H1 (cell line): ENCODE data around the gene MANF. TPM values are rescaled to one million over a fixed set of nuclear protein-coding genes. Genes with fewer than 3 reads are reported as not detected.

Source experiments
- CTCF ChIA-PET: fragments of 300-600 bp; sonication (Branson Sonifier 250); formaldehyde crosslinking; loops from one replicate; lab custom pipeline; 2021; ENCODE audit not compliant: partially characterized antibody; lab: Charles Lee
- POLR2A ChIA-PET: fragments of 300-600 bp; sonication (Branson Sonifier 250); formaldehyde crosslinking; loops from one replicate; lab custom pipeline; 2021; ENCODE audit warnings: inconsistent platforms; ENCODE audit not compliant: partially characterized antibody; lab: Charles Lee
- DNase-seq, 2 experiments: peaks; one replicate each; pipeline versions ENCODE4 v3.0.0 to v3.0.0-alpha.2; 2010 to 2022; ENCODE audit warnings: low spot score in 2 of 2, low read depth in 1 of 2, mixed read lengths in 1 of 2
- FAIRE-seq: peaks from 2 replicates; lab custom pipeline; 2011; peaks lifted over from hg19 to GRCh38; lab: Jason Lieb, UNC
- H2AFZ ChIP-seq: 2 replicates; pipeline ENCODE4 v1.8.1; 2012; ENCODE audit warnings: low read length, inconsistent platforms
- H2AK5ac ChIP-seq: 2 replicates; pipeline ENCODE4 v1.6.1; 2013; ENCODE audit warnings: low read depth, low read length
- H2BK120ac ChIP-seq: replicated peaks from 2 replicates; pipeline ENCODE3; 2013; ENCODE audit warnings: low read depth, low read length, inconsistent platforms
- H2BK12ac ChIP-seq: 2 replicates; pipeline ENCODE4 v1.6.1; 2013; ENCODE audit warnings: low read depth, low read length
- H2BK15ac ChIP-seq: 2 replicates; pipeline ENCODE4 v1.6.1; 2013; ENCODE audit warnings: low read length
- H2BK20ac ChIP-seq: 2 replicates; pipeline ENCODE4 v1.6.1; 2013; ENCODE audit warnings: low read length
- H2BK5ac ChIP-seq: 2 replicates; pipeline ENCODE4 v1.6.1; 2013; ENCODE audit warnings: low read depth, low read length
- H3K14ac ChIP-seq: 2 replicates; pipeline ENCODE4 v1.6.1; 2013; ENCODE audit warnings: inconsistent platforms; ENCODE audit not compliant: insufficient read length
- H3K18ac ChIP-seq: 2 replicates; pipeline ENCODE4 v1.6.1; 2013; ENCODE audit warnings: low read length; ENCODE audit errors: extremely low read depth
- H3K23ac ChIP-seq: 2 replicates; pipeline ENCODE4 v1.6.1; 2013; ENCODE audit warnings: inconsistent platforms; ENCODE audit not compliant: insufficient read length
- H3K23me2 ChIP-seq: 2 replicates; pipeline ENCODE4 v1.6.1; 2013; ENCODE audit warnings: low read depth, low read length
- H3K27ac ChIP-seq: 2 replicates; pipeline ENCODE4 v1.6.1; 2011; ENCODE audit warnings: low read depth, low read length, inconsistent platforms
- H3K27me3 ChIP-seq, 4 experiments: replicated peaks in 1 of 4; 1 replicate in 1 of 4; 2 replicates in 3 of 4; pipeline versions ENCODE4 v1.6.1 to v1.8.1; 2011 to 2013; ENCODE audit warnings: low read length in 3 of 4, mild to moderate bottlenecking in 3 of 4, inconsistent platforms in 2 of 4, mixed read lengths in 2 of 4, moderate library complexity in 1 of 4; ENCODE audit not compliant: control insufficient read depth in 3 of 4, insufficient read depth in 3 of 4; ENCODE audit errors: extremely low read depth in 1 of 4
- H3K36me3 ChIP-seq, 4 experiments: 2 replicates each; pipeline versions ENCODE4 v1.6.1 to v1.8.1; 2011 to 2013; ENCODE audit warnings: mild to moderate bottlenecking in 4 of 4, low read length in 3 of 4, moderate library complexity in 2 of 4, control low read depth in 1 of 4, inconsistent platforms in 1 of 4; ENCODE audit not compliant: insufficient read depth in 4 of 4, control insufficient read depth in 2 of 4
- H3K4ac ChIP-seq: replicated peaks from 2 replicates; pipeline ENCODE3; 2013; ENCODE audit warnings: low read length, low read depth, mixed read lengths, inconsistent platforms; ENCODE audit not compliant: insufficient read length
- H3K4me1 ChIP-seq, 4 experiments: replicated peaks in 1 of 4; 1 replicate in 1 of 4; 2 replicates in 3 of 4; pipeline versions ENCODE4 v1.6.1 to v1.8.1; 2011 to 2013; ENCODE audit warnings: low read length in 3 of 4, inconsistent platforms in 2 of 4, mixed read lengths in 1 of 4; ENCODE audit not compliant: insufficient read depth in 4 of 4, control insufficient read depth in 3 of 4
- H3K4me2 ChIP-seq, 2 experiments: 2 replicates each; pipeline versions ENCODE4 v1.6.1 to v1.8.1; 2011 to 2013; ENCODE audit warnings: low read depth in 2 of 2, low read length in 2 of 2, control low read depth in 1 of 2, inconsistent platforms in 1 of 2, mild to moderate bottlenecking in 1 of 2; ENCODE audit not compliant: insufficient read depth in 1 of 2
- H3K4me3 ChIP-seq, 4 experiments: fragments of 200-600, 300-600 bp in 1 of 4; sonication (generic), shearing (Covaris generic), sonication (Bioruptor Twin) in 1 of 4; 2 replicates each; pipeline versions ENCODE4 v1.5.1 to v1.8.1; 2011 to 2016; ENCODE audit warnings: low read length in 4 of 4, low read depth in 3 of 4, control low read depth in 2 of 4, inconsistent platforms in 2 of 4, mild to moderate bottlenecking in 2 of 4, mixed read lengths in 1 of 4, moderate library complexity in 1 of 4; ENCODE audit not compliant: insufficient read depth in 2 of 4; ENCODE audit errors: extremely low read depth in 1 of 4
- H3K56ac ChIP-seq: replicated peaks from 2 replicates; pipeline ENCODE3; 2013; ENCODE audit warnings: low read depth, mild to moderate bottlenecking, mixed read lengths, low read length, inconsistent platforms; ENCODE audit not compliant: insufficient read length
- H3K79me1 ChIP-seq: 2 replicates; pipeline ENCODE4 v1.6.1; 2013; ENCODE audit warnings: low read depth, low read length, control low read depth
- H3K79me2 ChIP-seq, 2 experiments: 2 replicates each; pipeline versions ENCODE4 v1.6.1 to v1.8.1; 2012 to 2013; ENCODE audit warnings: low read length in 2 of 2, mild to moderate bottlenecking in 2 of 2, inconsistent platforms in 1 of 2; ENCODE audit not compliant: insufficient read depth in 2 of 2, control insufficient read depth in 1 of 2
- H3K9ac ChIP-seq, 4 experiments: replicated peaks in 1 of 4; 1 replicate in 1 of 4; 2 replicates in 3 of 4; pipeline versions ENCODE4 v1.6.1 to v1.8.1; 2011 to 2013; ENCODE audit warnings: low read depth in 3 of 4, low read length in 3 of 4, control low read depth in 2 of 4, mild to moderate bottlenecking in 2 of 4, moderate library complexity in 2 of 4, inconsistent platforms in 1 of 4; ENCODE audit errors: extremely low read depth in 1 of 4
- H3K9me3 ChIP-seq, 2 experiments: 2 replicates each; pipeline versions ENCODE4 v1.6.1 to v1.8.1; 2012 to 2013; ENCODE audit warnings: mild to moderate bottlenecking in 2 of 2, moderate library complexity in 2 of 2, control low read depth in 1 of 2, inconsistent platforms in 1 of 2, low read depth in 1 of 2, low read length in 1 of 2, mixed read lengths in 1 of 2; ENCODE audit not compliant: insufficient read depth in 2 of 2
- H4K20me1 ChIP-seq, 2 experiments: replicated peaks in 1 of 2; 2 replicates each; pipeline versions ENCODE3 to v1.8.1; 2011 to 2013; ENCODE audit warnings: inconsistent platforms in 2 of 2, low read length in 2 of 2, mild to moderate bottlenecking in 1 of 2; ENCODE audit not compliant: insufficient read depth in 2 of 2, control insufficient read depth in 1 of 2
- H4K5ac ChIP-seq: 2 replicates; pipeline ENCODE4 v1.6.1; 2013; ENCODE audit warnings: low read length, low read depth, mixed read lengths, inconsistent platforms; ENCODE audit not compliant: insufficient read length
- H4K8ac ChIP-seq: 2 replicates; pipeline ENCODE4 v1.8.0; 2013; ENCODE audit warnings: mild to moderate bottlenecking, moderate library complexity, low read length, inconsistent platforms; ENCODE audit not compliant: insufficient read depth; ENCODE audit errors: extremely low read depth
- H4K91ac ChIP-seq: replicated peaks from 2 replicates; pipeline ENCODE3; 2013; ENCODE audit warnings: low read length, mixed read lengths, inconsistent platforms; ENCODE audit not compliant: insufficient read length
- ASH2L ChIP-seq: fragments of 200-600, 300-600 bp; sonication (generic); IDR thresholded peaks from one replicate; pipeline ENCODE4 v1.7.1; 2017; ENCODE audit warnings: low read length
- BACH1 ChIP-seq: IDR thresholded peaks from 2 replicates; pipeline ENCODE4 v1.6.1; 2012; ENCODE audit warnings: low read length, improper control_type of control experiment
- BCL11A ChIP-seq, 2 experiments: IDR thresholded peaks; one replicate each; pipeline ENCODE4 v1.6.1; 2011; ENCODE audit warnings: low read depth in 2 of 2, low read length in 2 of 2, mild to moderate bottlenecking in 2 of 2
- CBX8 ChIP-seq: fragments of 300-800, 300-1000 bp; sonication (generic); IDR thresholded peaks from 2 replicates; pipeline ENCODE4 v1.7.1; 2016; ENCODE audit warnings: low read depth, low read length, borderline replicate concordance
- E2F6 ChIP-seq: IDR thresholded peaks from 2 replicates; pipeline ENCODE4 v1.6.1; 2012; ENCODE audit warnings: inconsistent platforms
- MAX ChIP-seq: IDR thresholded peaks from 2 replicates; pipeline ENCODE4 v1.6.1; 2012; ENCODE audit warnings: inconsistent platforms
- WGBS, 2 experiments: shearing (Covaris generic) in 1 of 2; methylation state at CpG; one replicate each; pipeline versions ENCODE4 v1.1.6 to v1.1.7; 2013 to 2015; ENCODE audit warnings: low lambda C conversion rate in 2 of 2, mixed read lengths in 2 of 2, inconsistent platforms in 1 of 2, low coverage in 1 of 2, missing lambda C conversion rate in 1 of 2; ENCODE audit not compliant: insufficient replicate concordance in 2 of 2, insufficient coverage in 1 of 2, insufficient read length in 1 of 2; ENCODE audit errors: extremely low coverage in 1 of 2, missing lambda C conversion rate in 1 of 2; 5-methylcytosine and 5-hydroxymethylcytosine counted together
- polyA plus RNA-seq, 7 experiments: library from polyadenylated mRNA; depleted of rRNA in 3 of 7; stranded (reverse) in 5 of 7; unstranded in 2 of 7; fragments of >200 nt in 5 of 7; fragments of 200-250 nt in 2 of 7; gene quantifications; 1 replicate in 5 of 7; 2 replicates in 1 of 7; 4 replicates in 1 of 7; pipeline versions ENCODE4 v1.2.1 to v1.2.3, GENCODE V29; 2011 to 2013; ENCODE audit warnings: missing spikeins in 2 of 7, mixed read lengths in 2 of 7
- total RNA-seq: library from RNA; stranded (reverse); fragmentation: NEBNext Ultra II Directional; extraction: Animal tissue kit (Norgen Biotek cat#: 25700); gene quantifications from 2 replicates; pipeline ENCODE4 v1.2.1, GENCODE V29; 2021

The MANF gene
- total and polyA plus RNA-seq, 2 of the 8 experiments (the other 6 are each of a cell fraction or from before 2014, with no cell fraction given): 37.5 to 159 TPM

- Histone ChIP-seq H3K14ac (no peak overlapping the region), H4K20me1 (peaks cover 13 to 23% of the 10 kb centered on the region in 2 experiments), H2BK5ac (no peak overlapping the region), H2BK15ac (no peak overlapping the region), H3K23ac (no peak overlapping the region), H3K27me3 (no peaks in the 10 kb centered on the region), H3K4me3 (peak overlapping the region; percentile 88 to 99 (median 96); a peak in 7 of 8 replicates), H3K79me2 (peaks cover 12 to 37% of the 10 kb centered on the region in 2 experiments), H3K18ac (no peak overlapping the region), H3K4me2 (peak overlapping the region; percentile 84 to 95; a peak in 3 of 4 replicates), H2BK120ac (no peak overlapping the region), H2BK20ac (no peak overlapping the region), H2BK12ac (no peak overlapping the region), H4K8ac (no peak overlapping the region), H3K9me3 (no peaks in the 10 kb centered on the region), H3K4me1 (peaks cover 4 to 23% (median 8%) of the 10 kb centered on the region in 4 experiments), H2AK5ac (no peak overlapping the region), H3K36me3 (peaks cover 12 to 39% (median 21%) of the 10 kb centered on the region in 4 experiments), H4K91ac (no peak overlapping the region), H3K27ac (no peak overlapping the region), H2AFZ (no peak overlapping the region), H3K23me2 (peaks cover 6% of the 10 kb centered on the region), H3K4ac (no peak overlapping the region), H3K79me1 (peaks cover 2% of the 10 kb centered on the region; the same call in 1 of the 2 replicates), H3K9ac (peak overlapping the region in 1 of 4 experiments; percentile 2; a peak in 1 of 7 replicates), H3K56ac (no peak overlapping the region), H4K5ac (no peak overlapping the region)
- CTCF ChIA-PET: interaction anchor here (0.7 to 7.2 kb wide), 4 partner anchors 8 to 771 kb away, joined by 3 to 53 read pairs (median 14); partner anchors contain the start of gene MAPKAPK3
- DNase-seq: peak in 1 of 2 experiments; percentile 27
- TF ChIP-seq CBX8 (no peak), MAX (no peak), E2F6 (no peak), BACH1 (no peak), ASH2L (no peak), BCL11A (IDR thresholded peaks at IDR 0.05; ENCODE audit: low read depth in 2 of 2, low read length in 2 of 2) (no peak)
- POLR2A ChIA-PET: interaction anchor here (1.5 to 2.8 kb wide), 2 partner anchors 9 to 12 kb away, joined by 4 to 23 read pairs; no protein-coding TSS in a partner anchor
- 94% methylated on average over 5 of the region's 5 CpGs; no CpG with 5 or more reads in 1 of the 2 experiments for WGBS, 2 experiments
- FAIRE-seq: no peak
Observed at GRCh38 chr3:51386852-51387229, 1.8 kb downstream of the MANF start.
